ENCODE measurements around the gene RNF126. TPM values are rescaled to one million over a fixed set of nuclear protein-coding genes. Genes with fewer than 3 reads are reported as not detected.

Gene RNF126
- total and polyA plus RNA-seq, 2 of the 4 experiments (the other 2 are of a cell fraction): 7.0 to 27.4 TPM

DNA sequence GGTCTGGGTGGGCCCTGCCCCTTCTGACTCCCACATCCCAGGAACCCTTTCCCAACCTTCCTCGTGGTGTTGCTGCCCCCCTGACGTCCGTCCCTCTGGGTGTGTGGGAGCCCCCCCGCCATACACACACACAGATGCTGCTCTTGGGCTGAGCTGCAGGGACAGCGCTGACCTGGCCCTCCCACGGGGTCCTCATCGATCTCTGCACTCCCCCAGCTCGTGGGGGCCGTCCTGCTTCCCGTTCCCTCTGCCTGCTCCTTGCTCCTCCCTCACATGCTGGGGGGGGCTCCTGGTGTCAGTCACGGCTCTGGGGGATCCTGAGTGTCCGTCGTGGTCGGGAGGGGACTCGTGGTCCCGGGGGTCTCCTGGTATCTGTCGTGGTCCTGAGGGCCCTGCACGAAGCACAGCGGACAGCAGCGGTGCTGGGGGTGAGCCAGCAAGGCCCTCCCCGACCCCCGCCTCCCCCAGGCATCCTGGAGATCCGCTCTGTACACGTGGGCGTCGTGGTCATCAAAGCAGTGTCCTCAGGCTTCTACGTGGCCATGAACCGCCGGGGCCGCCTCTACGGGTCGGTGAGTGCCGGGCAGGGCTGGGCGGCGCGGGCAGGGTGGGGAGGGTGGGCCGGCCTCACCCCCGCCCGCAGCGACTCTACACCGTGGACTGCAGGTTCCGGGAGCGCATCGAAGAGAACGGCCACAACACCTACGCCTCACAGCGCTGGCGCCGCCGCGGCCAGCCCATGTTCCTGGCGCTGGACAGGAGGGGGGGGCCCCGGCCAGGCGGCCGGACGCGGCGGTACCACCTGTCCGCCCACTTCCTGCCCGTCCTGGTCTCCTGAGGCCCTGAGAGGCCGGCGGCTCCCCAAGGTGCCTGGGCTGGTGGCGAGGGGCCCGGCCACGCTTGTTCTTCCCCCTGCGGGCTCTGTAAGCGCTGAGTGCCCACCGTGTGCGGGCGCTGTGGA lies 20.0 kb downstream of the RNF126 start:
- no peak overlapping the region for H3K56ac ChIP-seq (ENCODE audit: extremely low read depth, insufficient read depth, low read length)
- no peak overlapping the region for H3K23ac ChIP-seq (ENCODE audit: low read depth, low read length)
- H4K5ac ChIP-seq (ENCODE audit: low read depth, low read length): no peak overlapping the region
- H4K20me1 ChIP-seq (ENCODE audit: insufficient read depth, low read length): peaks cover 5% of the 10 kb centered on the region; the same call in 1 of the 2 replicates
- ChIA-PET POLR2A (ENCODE audit: unreplicated experiment) (no interaction called here), CTCF (no interaction called here)
- dilution Hi-C loops (cut with HindIII; ENCODE audit: low sequenced_read_pairs, unreplicated experiment): no loop called here
- H2AFZ ChIP-seq (replicated peaks; ENCODE audit: low read length, poor library complexity): no peak overlapping the region
- in situ Hi-C loops (cut with MboI; ENCODE audit: low sequenced_read_pairs): no loop called here
- DNase-seq (no peak), ATAC-seq (ENCODE audit: low read depth) (no peak)
- intact Hi-C loops (cut with micrococcal nuclease): no loop called here
- no peak overlapping the region for H2BK5ac ChIP-seq (ENCODE audit: low read depth, low read length, poor library complexity, severe bottlenecking)
- H3K27me3 ChIP-seq (ENCODE audit: control insufficient read depth, insufficient read depth, low read length): no peaks in the 10 kb centered on the region
- H3K36me3 ChIP-seq (ENCODE audit: control insufficient read depth, insufficient read depth, low read length): peaks cover 28% of the 10 kb centered on the region
- H3K4me1 ChIP-seq (ENCODE audit: control insufficient read depth, insufficient read depth, low read length): peaks cover 3% of the 10 kb centered on the region
- no peak overlapping the region for H3K9ac ChIP-seq (ENCODE audit: low read depth, low read length)
- 83% methylated on average over 38 of the region's 70 CpGs; no CpG with 5 or more reads in 1 of the 2 experiments for WGBS, 2 experiments (ENCODE audit: extremely low coverage in 2 of 2, insufficient read length in 1 of 2)
- no peak overlapping the region for H3K4me2 ChIP-seq (ENCODE audit: low read depth, low read length)
- no peaks in the 10 kb centered on the region for H3K9me3 ChIP-seq (ENCODE audit: control insufficient read depth, insufficient read depth, low read length)
- H3K79me1 ChIP-seq (ENCODE audit: low read depth in 1 of 2, low read length in 2 of 2): no peaks in the 10 kb centered on the region; a peak in 1 of 4 replicates
- BruUV-seq (replicated peaks): no TSS peak
- H4K91ac ChIP-seq (ENCODE audit: insufficient read depth, low read depth, low read length): no peak overlapping the region
- no peak overlapping the region for H3K14ac ChIP-seq (replicated peaks; ENCODE audit: low read depth, low read length)
- no peaks in the 10 kb centered on the region for H3K9me1 ChIP-seq (ENCODE audit: insufficient read depth, low read length)
- H3K18ac ChIP-seq (ENCODE audit: low read depth, low read length): no peak overlapping the region
- H3K27ac ChIP-seq (ENCODE audit: insufficient read depth, low read length): no peak overlapping the region
- no peak overlapping the region for H4K8ac ChIP-seq (ENCODE audit: low read depth in 2 of 2, low read length in 2 of 2)
- no peak overlapping the region for H2BK20ac ChIP-seq (ENCODE audit: low read depth, low read length)
- no peak overlapping the region for H3K4me3 ChIP-seq (ENCODE audit: insufficient read depth, low read depth, low read length)
- no peak overlapping the region for H2BK15ac ChIP-seq (ENCODE audit: low read depth, low read length)
- H2AK5ac ChIP-seq (ENCODE audit: low read depth, low read length): no peak overlapping the region; the same call in 1 of the 2 replicates
- no peak overlapping the region for H2BK120ac ChIP-seq (ENCODE audit: low read depth, low read length)
- peak overlapping the region; percentile 28 for H2AK9ac ChIP-seq (replicated peaks; ENCODE audit: low read depth, low read length, poor library complexity)
- H3K4ac ChIP-seq (ENCODE audit: low read depth, low read length): no peak overlapping the region
- no peak for TF ChIP-seq POLR2A (IDR thresholded peaks at IDR 0.05; ENCODE audit: low read depth, low read length)
- no peak for TF ChIP-seq RFX5 (IDR thresholded peaks at IDR 0.05; ENCODE audit: low read depth, low read length)
- no peak for TF ChIP-seq NFE2L2 (IDR thresholded peaks at IDR 0.05; ENCODE audit: low read depth, low read length)
- TF ChIP-seq, protein P1, sequence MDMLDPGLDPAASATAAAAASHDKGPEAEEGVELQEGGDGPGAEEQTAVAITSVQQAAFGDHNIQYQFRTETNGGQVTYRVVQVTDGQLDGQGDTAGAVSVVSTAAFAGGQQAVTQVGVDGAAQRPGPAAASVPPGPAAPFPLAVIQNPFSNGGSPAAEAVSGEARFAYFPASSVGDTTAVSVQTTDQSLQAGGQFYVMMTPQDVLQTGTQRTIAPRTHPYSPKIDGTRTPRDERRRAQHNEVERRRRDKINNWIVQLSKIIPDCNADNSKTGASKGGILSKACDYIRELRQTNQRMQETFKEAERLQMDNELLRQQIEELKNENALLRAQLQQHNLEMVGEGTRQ (IDR thresholded peaks at IDR 0.05; ENCODE audit: low read depth, low read length): no peak
- TF ChIP-seq, protein P2, sequence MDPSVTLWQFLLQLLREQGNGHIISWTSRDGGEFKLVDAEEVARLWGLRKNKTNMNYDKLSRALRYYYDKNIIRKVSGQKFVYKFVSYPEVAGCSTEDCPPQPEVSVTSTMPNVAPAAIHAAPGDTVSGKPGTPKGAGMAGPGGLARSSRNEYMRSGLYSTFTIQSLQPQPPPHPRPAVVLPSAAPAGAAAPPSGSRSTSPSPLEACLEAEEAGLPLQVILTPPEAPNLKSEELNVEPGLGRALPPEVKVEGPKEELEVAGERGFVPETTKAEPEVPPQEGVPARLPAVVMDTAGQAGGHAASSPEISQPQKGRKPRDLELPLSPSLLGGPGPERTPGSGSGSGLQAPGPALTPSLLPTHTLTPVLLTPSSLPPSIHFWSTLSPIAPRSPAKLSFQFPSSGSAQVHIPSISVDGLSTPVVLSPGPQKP (IDR thresholded peaks at IDR 0.05; ENCODE audit: borderline replicate concordance, low read depth, low read length): no peak
- TF ChIP-seq MAZ (IDR thresholded peaks at IDR 0.05; ENCODE audit: borderline replicate concordance, low read depth, low read length): no peak
- no peak for TF ChIP-seq BHLHE40 (IDR thresholded peaks at IDR 0.05; ENCODE audit: low read depth, low read length)
- TF ChIP-seq FOS (IDR thresholded peaks at IDR 0.05; ENCODE audit: low read depth, low read length): no peak
- no peak for TF ChIP-seq RAD21 (IDR thresholded peaks at IDR 0.05; ENCODE audit: low read length)
- TF ChIP-seq MAFK (IDR thresholded peaks at IDR 0.05; ENCODE audit: low read depth, low read length): no peak
- no peak for TF ChIP-seq RCOR1 (IDR thresholded peaks at IDR 0.05; ENCODE audit: insufficient replicate concordance, low read length)
- no peak for TF ChIP-seq MXI1 (IDR thresholded peaks at IDR 0.05; ENCODE audit: borderline replicate concordance, low read depth, low read length)
- no peak for TF ChIP-seq CEBPB (IDR thresholded peaks at IDR 0.05; ENCODE audit: low read depth, low read length)
- TF ChIP-seq CHD1 (IDR thresholded peaks at IDR 0.05; ENCODE audit: low read depth, low read length): no peak
- no peak for TF ChIP-seq SMC3 (IDR thresholded peaks at IDR 0.05; ENCODE audit: low read depth, low read length)
